Gastroesophageal sphincter (tissue), 4 donors: Measurements from ENCODE around the gene HDAC4. TPM values are rescaled to one million over a fixed set of nuclear protein-coding genes. Genes with fewer than 3 reads are reported as not detected.

ENCODE experiments used
- ATAC-seq: fragments of 150-250 bp; one replicate; pipeline ENCODE4 v1.9.1; 2016; ENCODE audit warnings: mild to moderate bottlenecking, moderate library complexity
- H3K27ac ChIP-seq, 4 donors: fragments of 200-600 bp; sonication (generic) in 3 of 4; 1 replicate in 3 of 4; 2 replicates in 1 of 4; pipeline ENCODE4 v1.5.1; 2016 to 2019
- H3K27me3 ChIP-seq: fragments of 200-600 bp; sonication (generic); one replicate; pipeline ENCODE4 v1.5.1; 2019
- H3K36me3 ChIP-seq, 2 donors: fragments of 200-600 bp; sonication (generic); one replicate each; pipeline ENCODE4 v1.5.1; 2019; ENCODE audit warnings: control low read depth in 1 of 2
- H3K4me1 ChIP-seq, 3 donors: fragments of 200-600 bp; sonication (generic); 1 replicate in 2 of 3; 2 replicates in 1 of 3; pipeline ENCODE4 v1.5.1; 2016 to 2019; ENCODE audit warnings: control low read depth in 2 of 3
- H3K4me3 ChIP-seq, 2 donors: fragments of 200-600 bp; sonication (generic); one replicate each; pipeline ENCODE4 v1.5.1; 2019; ENCODE audit warnings: mild to moderate bottlenecking in 1 of 2, moderate library complexity in 1 of 2
- H3K9me3 ChIP-seq, 3 donors: fragments of 200-600 bp; sonication (generic); one replicate each; pipeline ENCODE4 v1.5.1; 2017 to 2019; ENCODE audit warnings: control low read depth in 2 of 3
- CTCF ChIP-seq, 4 experiments: fragments of 200-600 bp in 2 of 4; fragments of 450-650 bp in 2 of 4; sonication (generic) in 1 of 4; IDR thresholded peaks; one replicate each; pipeline ENCODE4 v1.5.1; 2017 to 2019; ENCODE audit warnings: antibody characterized with exemption in 4 of 4, mild to moderate bottlenecking in 2 of 4, moderate library complexity in 2 of 4
- EP300 ChIP-seq: sonication (generic); formaldehyde crosslinking; IDR thresholded peaks from one replicate; pipeline ENCODE4 v1.6.1; 2017; ENCODE audit warnings: antibody characterized with exemption, mild to moderate bottlenecking
- POLR2A ChIP-seq, 2 donors: fragments of 450-650 bp; IDR thresholded peaks; one replicate each; pipeline ENCODE4 v1.6.1; 2017; ENCODE audit warnings: antibody characterized with exemption in 2 of 2, mild to moderate bottlenecking in 2 of 2, moderate library complexity in 1 of 2
- POLR2AphosphoS5 ChIP-seq: sonication (generic); formaldehyde crosslinking; IDR thresholded peaks from one replicate; pipeline ENCODE4 v1.6.1; 2017; ENCODE audit warnings: antibody characterized with exemption
- WGBS, 2 donors: methylation state at CpG; one replicate each; pipeline ENCODE4 v1.1.5; 2018; ENCODE audit warnings: low coverage in 1 of 2; 5-methylcytosine and 5-hydroxymethylcytosine counted together
- total RNA-seq, 4 donors: library from RNA; depleted of rRNA; stranded (reverse); fragments of >200 nt; gene quantifications; one replicate each; pipeline ENCODE4 v1.1.0, GENCODE V29; 2016

The HDAC4 gene
- total RNA-seq, 4 donors from 2014 or later: 41.3 to 104 (median 85.8) TPM

- Histone ChIP-seq H3K9me3 (no peaks in the 10 kb centered on the region), H3K4me3 (no peak overlapping the region), H3K27me3 (no peaks in the 10 kb centered on the region), H3K4me1 (peaks cover 0 to 31% (median 0%) of the 10 kb centered on the region in 3 donors), H3K27ac (no peak overlapping the region), H3K36me3 (peaks cover 0 to 7% of the 10 kb centered on the region in 2 donors)
- no peak for ATAC-seq
- 76 to 100% methylated on average over 1 to 14 of the region's 20 CpGs for WGBS, 2 donors
- TF ChIP-seq EP300 (no peak), POLR2A (IDR thresholded peaks at IDR 0.05) (no peak), POLR2AphosphoS5 (no peak), CTCF (IDR thresholded peaks at IDR 0.05) (no peak)
Measured at GRCh38 chr2:239369631-239370161, 31.1 kb downstream of the HDAC4 start.

- H3K36me3 ChIP-seq: peaks cover 0 to 7% of the 10 kb centered on the region in 2 donors
- peaks cover 0 to 36% (median 0%) of the 10 kb centered on the region in 3 donors for H3K4me1 ChIP-seq
- no peak for TF ChIP-seq CTCF (IDR thresholded peaks at IDR 0.05)
- TF ChIP-seq POLR2AphosphoS5: no peak
- no peak for TF ChIP-seq POLR2A (IDR thresholded peaks at IDR 0.05)
- H3K9me3 ChIP-seq: no peaks in the 10 kb centered on the region
- no peak overlapping the region for H3K4me3 ChIP-seq
- no peak for ATAC-seq
- H3K27ac ChIP-seq: peak overlapping the region in 1 of 4 donors; percentile 22
- no peaks in the 10 kb centered on the region for H3K27me3 ChIP-seq
- WGBS, 2 donors: 60 to 88% methylated on average over 3 to 10 of the region's 20 CpGs
Measured at GRCh38 chr2:239368906-239369552, 31.8 kb downstream of the HDAC4 start.

- H3K36me3 ChIP-seq: peaks cover 0 to 7% of the 10 kb centered on the region in 2 donors
- WGBS, 2 donors: 88% methylated on average over 7 of the region's 9 CpGs; no CpG with 5 or more reads in 1 of the 2 donors
- TF ChIP-seq POLR2AphosphoS5 (no peak), POLR2A (IDR thresholded peaks at IDR 0.05) (no peak), CTCF (IDR thresholded peaks at IDR 0.05) (no peak), EP300 (no peak)
- no peak for ATAC-seq
- no peak overlapping the region for H3K27ac ChIP-seq
- no peaks in the 10 kb centered on the region for H3K27me3 ChIP-seq
- no peak overlapping the region for H3K4me3 ChIP-seq
- H3K4me1 ChIP-seq: peaks cover 0 to 41% (median 0%) of the 10 kb centered on the region in 3 donors
- H3K9me3 ChIP-seq: no peaks in the 10 kb centered on the region
Measured at GRCh38 chr2:239368321-239368720, 32.5 kb downstream of the HDAC4 start.

GRCh38 chr2:239366740-239367139 is 34.1 kb downstream of the HDAC4 start:
- WGBS, 2 donors: 73 to 88% methylated on average over 2 to 7 of the region's 12 CpGs
- TF ChIP-seq POLR2AphosphoS5 (no peak), CTCF (IDR thresholded peaks at IDR 0.05) (no peak), POLR2A (IDR thresholded peaks at IDR 0.05) (no peak), EP300 (no peak)
- no peaks in the 10 kb centered on the region for H3K9me3 ChIP-seq

More at GRCh38 chr2:239366740-239367139, 34.1 kb downstream of the HDAC4 start:
- Histone ChIP-seq H3K27ac (no peak overlapping the region), H3K4me1 (peaks cover 0 to 50% (median 0%) of the 10 kb centered on the region in 3 donors), H3K4me3 (no peak overlapping the region), H3K27me3 (no peaks in the 10 kb centered on the region), H3K36me3 (peaks cover 0 to 7% of the 10 kb centered on the region in 2 donors)
- ATAC-seq: no peak
